Tibial artery (tissue), 4 donors: ENCODE data around the gene VPS39.
"Not testable (repeated sequence)": the region's sequence is repeated elsewhere in the genome, so short reads cannot be mapped to it uniquely, and the experiment has no call there.

Experiments used
- DNase-seq, 2 donors: peaks; one replicate each; pipeline ENCODE4 v3.0.0-alpha.2; 2019
- H3K27ac ChIP-seq, 2 donors: fragments of 200-600 bp; sonication (generic) in 1 of 2; 1 replicate in 1 of 2; 2 replicates in 1 of 2; pipeline ENCODE4 v1.5.1; 2018 to 2019; ENCODE audit warnings: mild to moderate bottlenecking in 1 of 2
- H3K27me3 ChIP-seq, 2 donors: fragments of 200-600 bp; sonication (generic) in 1 of 2; one replicate each; pipeline versions ENCODE4 v1.5.1 to v1.6.0; 2016 to 2019
- H3K36me3 ChIP-seq, 3 donors: fragments of 200-600 bp; sonication (generic) in 2 of 3; one replicate each; pipeline ENCODE4 v1.5.1; 2016 to 2019; ENCODE audit warnings: mild to moderate bottlenecking in 2 of 3
- H3K4me1 ChIP-seq, 4 donors: fragments of 200-600 bp; sonication (generic) in 2 of 4; 1 replicate in 3 of 4; 2 replicates in 1 of 4; pipeline ENCODE4 v1.5.1; 2016 to 2019
- H3K4me3 ChIP-seq, 2 donors: fragments of 200-600 bp; sonication (generic) in 1 of 2; 1 replicate in 1 of 2; 2 replicates in 1 of 2; pipeline ENCODE4 v1.5.1; 2018 to 2019; ENCODE audit warnings: mild to moderate bottlenecking in 2 of 2
- H3K9me3 ChIP-seq, 3 donors: fragments of 200-600 bp; sonication (generic) in 1 of 3; one replicate each; pipeline ENCODE4 v1.5.1; 2016 to 2019
- CTCF ChIP-seq, 2 experiments: fragments of 200-600 bp in 1 of 2; fragments of 450-650 bp in 1 of 2; IDR thresholded peaks; one replicate each; pipeline ENCODE4 v1.5.1; 2017 to 2019; ENCODE audit warnings: antibody characterized with exemption in 2 of 2, mild to moderate bottlenecking in 1 of 2, moderate library complexity in 1 of 2
- intact Hi-C: fragments of 100-400 bp; cut with DNase I; formaldehyde crosslinking; loops from one replicate; pipeline ENCODE4 v1.15.0; 2023; ENCODE audit warnings: low total_unique reads

Gene VPS39

DNA sequence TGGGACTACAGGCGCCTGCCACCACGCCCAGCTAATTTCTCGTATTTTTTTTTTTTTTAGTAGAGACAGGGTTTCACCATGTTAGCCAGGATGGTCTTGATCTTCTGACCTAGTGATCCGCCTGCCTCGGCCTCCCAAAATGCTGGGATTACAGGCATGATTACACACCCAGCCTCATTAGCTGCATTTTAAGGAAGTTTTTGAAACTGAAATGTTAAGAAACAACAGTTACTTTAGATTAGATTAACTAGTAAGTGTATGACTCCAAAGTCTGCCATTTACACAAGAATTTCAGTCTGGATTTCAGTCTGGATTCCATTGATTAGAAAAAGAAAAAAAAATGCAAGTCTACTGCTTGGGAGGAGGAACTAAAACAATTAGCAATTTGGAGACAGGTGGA is 24.5 kb upstream of the VPS39 start:
- Histone ChIP-seq H3K27ac (no peak overlapping the region), H3K36me3 (peaks cover 26 to 89% (median 75%) of the 10 kb centered on the region in 3 donors), H3K27me3 (no peaks in the 10 kb centered on the region), H3K4me1 (no peaks in the 10 kb centered on the region), H3K4me3 (no peak overlapping the region), H3K9me3 (no peaks in the 10 kb centered on the region)
- intact Hi-C loops: no loop called here
- no peak for DNase-seq
- no peak for TF ChIP-seq CTCF (IDR thresholded peaks at IDR 0.05)

DNA sequence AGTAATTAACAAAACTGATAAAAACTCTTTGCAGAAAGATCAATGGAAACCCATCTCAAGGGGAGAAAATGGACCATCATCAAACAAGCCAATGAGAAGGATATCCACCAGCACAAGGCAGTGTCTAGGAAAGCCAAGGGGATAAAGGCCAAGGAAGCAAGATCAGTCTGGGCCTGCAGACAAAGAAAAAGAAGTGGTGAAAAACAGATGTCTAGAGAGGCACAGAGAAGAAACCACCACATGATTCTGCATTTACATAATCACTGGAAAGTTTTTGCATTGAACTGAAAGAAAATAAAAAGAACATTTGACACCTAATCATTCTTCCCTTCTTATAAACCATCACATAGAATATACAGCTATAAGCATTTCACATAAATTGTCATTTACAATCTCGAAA is 23.0 kb upstream of the VPS39 start:
- DNase-seq: no peak
- intact Hi-C loops: no loop called here
- TF ChIP-seq CTCF (IDR thresholded peaks at IDR 0.05): no peak

GRCh38 chr15:42228981-42229380 is 20.9 kb upstream of the VPS39 start:
- peaks cover 54 to 89% (median 83%) of the 10 kb centered on the region in 3 donors for H3K36me3 ChIP-seq

More for the DNA sequence above, 23.0 kb upstream of the VPS39 start:
- no peak overlapping the region for H3K27ac ChIP-seq
- peaks cover 33 to 89% (median 78%) of the 10 kb centered on the region in 3 donors for H3K36me3 ChIP-seq
- no peak overlapping the region for H3K4me3 ChIP-seq
- no peaks in the 10 kb centered on the region for H3K9me3 ChIP-seq
- no peaks in the 10 kb centered on the region for H3K27me3 ChIP-seq
- no peaks in the 10 kb centered on the region for H3K4me1 ChIP-seq

GRCh38 chr15:42228036-42228435 is 19.9 kb upstream of the VPS39 start:
- intact Hi-C loops: no loop called here
- no peaks in the 10 kb centered on the region for H3K4me1 ChIP-seq
- H3K36me3 ChIP-seq: peaks cover 63 to 89% (median 82%) of the 10 kb centered on the region in 3 donors
- no peak overlapping the region for H3K4me3 ChIP-seq
- H3K27me3 ChIP-seq: no peaks in the 10 kb centered on the region
- no peak for DNase-seq
- TF ChIP-seq CTCF (IDR thresholded peaks at IDR 0.05): no peak
- no peaks in the 10 kb centered on the region for H3K9me3 ChIP-seq
- H3K27ac ChIP-seq: no peak overlapping the region

More at GRCh38 chr15:42228981-42229380, 20.9 kb upstream of the VPS39 start:
- DNase-seq, intact Hi-C loops, H3K27ac ChIP-seq, H3K9me3 ChIP-seq, H3K4me3 ChIP-seq, H3K27me3 ChIP-seq, H3K4me1 ChIP-seq: not testable (repeated sequence)

- H3K4me1 ChIP-seq: no peaks in the 10 kb centered on the region
- intact Hi-C loops: no loop called here
- no peaks in the 10 kb centered on the region for H3K27me3 ChIP-seq
- no peak for DNase-seq
- peaks cover 69 to 90% (median 80%) of the 10 kb centered on the region in 3 donors for H3K36me3 ChIP-seq
- no peak for TF ChIP-seq CTCF (IDR thresholded peaks at IDR 0.05)
- H3K4me3 ChIP-seq: no peak overlapping the region
- H3K9me3 ChIP-seq: no peaks in the 10 kb centered on the region
- H3K27ac ChIP-seq: no peak overlapping the region
These were observed 18.5 kb upstream of the VPS39 start for GRCh38 chr15:42226648-42227047.

- peaks cover 69 to 97% (median 77%) of the 10 kb centered on the region in 3 donors for H3K36me3 ChIP-seq
- H3K4me1 ChIP-seq: no peaks in the 10 kb centered on the region
- no peak for TF ChIP-seq CTCF (IDR thresholded peaks at IDR 0.05)
- no peak overlapping the region for H3K27ac ChIP-seq
- H3K9me3 ChIP-seq: no peaks in the 10 kb centered on the region
- intact Hi-C loops: no loop called here
- H3K4me3 ChIP-seq: no peak overlapping the region
- no peak for DNase-seq
- no peaks in the 10 kb centered on the region for H3K27me3 ChIP-seq
These were observed 12.1 kb upstream of the VPS39 start for GRCh38 chr15:42220216-42220615.
